Stimulated activated CD8-positive, alpha-beta memory T cell treated with anti-CD3 and anti-CD28 coated beads, Interleukin-15, amount 100 ng/mL, for 4 hours (primary cell): Measurements from ENCODE around the gene NPHP4.

Experiments used
- DNase-seq, 2 donors: peaks; one replicate each; pipeline ENCODE4 v3.0.0-alpha.2; 2020; ENCODE audit warnings: low read depth in 2 of 2

The NPHP4 gene

DNA sequence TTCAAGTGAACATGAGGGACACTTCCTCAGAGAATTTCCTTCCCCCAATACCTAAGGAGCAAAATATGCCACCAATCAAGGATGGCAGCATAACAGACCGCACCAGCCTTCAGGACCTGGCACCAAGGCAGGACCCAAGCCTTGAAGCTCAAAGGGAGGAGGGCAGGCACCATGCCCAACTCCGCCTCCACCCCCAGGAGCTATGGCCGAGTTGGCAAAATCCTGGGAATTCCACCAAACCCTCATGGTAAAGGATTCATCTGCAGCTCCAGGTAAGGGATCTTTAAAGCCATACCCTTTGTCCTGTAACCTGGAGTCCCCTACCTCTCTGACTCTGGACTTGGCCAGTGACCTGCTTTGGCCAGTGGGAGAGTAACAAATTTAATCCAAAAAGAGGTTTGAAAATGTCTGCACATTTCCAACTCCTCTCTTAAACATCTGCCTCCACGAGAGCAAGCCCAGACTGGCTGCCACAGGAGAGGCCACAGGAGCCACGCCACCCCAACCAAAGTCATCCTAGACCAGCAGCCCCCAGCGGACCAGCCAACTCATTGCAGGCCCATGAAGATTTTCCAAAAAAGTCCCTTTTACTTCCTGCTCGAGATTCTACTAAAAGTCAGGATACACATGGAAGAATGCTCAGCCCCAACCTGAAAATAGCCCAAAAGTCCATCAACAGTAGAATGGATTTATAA is 41.9 kb downstream of the NPHP4 start:
- no peak for DNase-seq

GRCh38 chr1:5949761-5950100 is 42.5 kb downstream of the NPHP4 start:
- DNase-seq: no peak

- DNase-seq: no peak
Observed at GRCh38 chr1:5949085-5949760, 43.0 kb downstream of the NPHP4 start.

GRCh38 chr1:5948681-5949005 is 43.6 kb downstream of the NPHP4 start:
- DNase-seq: no peak

DNA sequence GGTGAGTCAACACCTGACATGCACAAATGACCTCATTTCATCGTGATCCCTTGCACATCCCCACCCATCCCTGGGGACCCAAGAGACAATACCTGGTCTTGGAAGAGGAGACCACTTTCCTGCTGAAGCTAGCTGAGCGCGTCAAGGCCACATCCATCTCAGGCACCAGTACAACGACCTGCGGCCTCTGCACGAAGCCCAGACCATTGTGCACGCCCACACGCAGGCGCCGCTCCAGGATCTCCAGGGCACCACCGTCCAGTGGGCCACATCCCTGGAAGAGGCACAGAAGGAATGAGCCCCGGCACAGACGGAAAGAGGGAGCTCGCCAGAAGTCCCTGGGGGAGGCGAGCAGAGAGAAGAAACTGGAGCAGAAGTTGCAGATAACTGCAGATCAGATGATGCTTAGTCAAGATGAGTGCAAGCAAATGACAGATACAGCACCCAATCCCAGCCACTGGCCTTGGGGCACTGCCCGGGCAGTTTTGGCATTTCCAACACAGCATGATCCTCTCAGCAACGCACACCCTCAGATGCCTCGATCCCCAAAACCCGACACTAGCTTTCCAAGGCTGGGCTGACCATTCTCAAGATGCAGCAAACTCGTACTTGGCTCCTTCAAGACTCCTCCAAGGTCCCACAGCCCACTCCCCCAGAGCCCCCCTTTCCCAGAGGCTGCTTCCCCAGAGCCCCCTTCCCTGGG is 44.1 kb downstream of the NPHP4 start:
- DNase-seq: no peak

- no peak for DNase-seq
Observed at GRCh38 chr1:5947071-5947821, 45.0 kb downstream of the NPHP4 start.

- DNase-seq: no peak
Observed at GRCh38 chr1:5945445-5945844, 46.8 kb downstream of the NPHP4 start.

GRCh38 chr1:5944843-5945167 is 47.4 kb downstream of the NPHP4 start:
- no peak for DNase-seq

DNA sequence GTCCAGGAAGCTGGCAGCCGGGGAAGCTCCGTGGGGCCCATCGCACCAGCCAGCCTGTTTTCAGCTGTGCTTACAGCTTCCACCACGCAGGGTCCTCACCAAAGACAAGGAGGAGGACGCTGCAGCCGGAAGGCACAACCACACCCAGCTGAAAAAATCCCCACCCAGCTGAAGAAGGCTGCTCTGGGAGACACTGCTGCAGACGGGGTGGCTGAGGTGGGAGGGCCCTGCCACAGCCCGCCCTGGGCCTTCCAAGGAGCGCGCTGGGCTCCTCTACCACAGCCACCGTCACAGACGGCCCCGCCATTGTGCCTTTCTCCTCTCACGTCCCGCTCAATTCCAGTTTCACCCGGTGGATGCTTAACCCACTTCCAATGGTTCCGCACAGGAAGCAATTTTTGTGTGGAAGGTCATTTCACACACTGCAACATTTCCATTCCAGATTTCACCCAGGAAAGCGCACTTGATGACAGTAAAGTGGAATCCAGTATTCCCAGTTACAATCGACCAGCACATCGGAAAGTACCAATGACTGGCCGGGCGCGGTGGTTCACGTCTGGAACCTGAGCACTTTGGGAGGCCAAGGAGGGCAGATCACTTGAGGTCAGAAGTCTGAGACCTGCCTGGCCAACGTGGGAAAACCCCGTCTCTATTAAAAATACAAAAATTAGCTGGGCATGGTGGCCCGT is 47.9 kb downstream of the NPHP4 start:
- no peak for DNase-seq

DNA sequence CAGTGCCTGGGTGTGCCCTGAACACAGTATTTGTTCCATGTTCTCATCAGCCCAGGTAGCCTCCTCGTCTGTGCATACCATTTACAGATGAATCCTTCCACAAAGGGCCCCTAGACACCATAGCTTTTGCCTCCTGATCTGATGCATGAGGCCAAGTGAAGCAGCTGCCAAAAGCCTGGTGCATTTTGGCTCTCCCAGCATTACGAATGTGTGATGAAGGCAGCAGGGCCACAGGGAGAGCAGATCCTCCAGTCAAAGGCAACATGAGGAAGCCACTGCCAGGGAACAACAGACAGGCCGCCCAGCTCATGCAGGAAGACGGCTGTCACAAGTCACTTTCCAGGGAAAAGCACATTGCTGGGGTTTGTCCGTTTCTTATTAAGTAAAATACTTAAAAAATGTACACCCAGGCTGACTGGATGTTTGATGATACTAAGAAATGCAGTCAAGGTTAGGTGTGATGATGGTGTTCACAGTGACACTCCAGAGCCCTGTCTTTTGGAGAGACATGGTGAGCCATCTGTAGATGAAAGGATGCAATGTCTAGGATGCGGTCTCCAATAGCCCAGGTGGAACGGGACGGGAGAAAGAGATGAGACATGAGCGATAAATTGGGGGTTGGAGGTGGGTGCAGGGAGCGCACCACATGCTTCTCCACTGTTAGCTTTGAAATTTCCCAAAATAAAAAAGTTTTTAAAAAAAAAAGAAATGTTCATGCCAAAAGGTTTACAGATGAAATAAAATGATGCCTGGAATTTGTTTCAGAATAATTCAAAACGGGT is 48.7 kb downstream of the NPHP4 start:
- no peak for DNase-seq

- DNase-seq: no peak
Observed at GRCh38 chr1:5941671-5942070, 50.6 kb downstream of the NPHP4 start.

DNA sequence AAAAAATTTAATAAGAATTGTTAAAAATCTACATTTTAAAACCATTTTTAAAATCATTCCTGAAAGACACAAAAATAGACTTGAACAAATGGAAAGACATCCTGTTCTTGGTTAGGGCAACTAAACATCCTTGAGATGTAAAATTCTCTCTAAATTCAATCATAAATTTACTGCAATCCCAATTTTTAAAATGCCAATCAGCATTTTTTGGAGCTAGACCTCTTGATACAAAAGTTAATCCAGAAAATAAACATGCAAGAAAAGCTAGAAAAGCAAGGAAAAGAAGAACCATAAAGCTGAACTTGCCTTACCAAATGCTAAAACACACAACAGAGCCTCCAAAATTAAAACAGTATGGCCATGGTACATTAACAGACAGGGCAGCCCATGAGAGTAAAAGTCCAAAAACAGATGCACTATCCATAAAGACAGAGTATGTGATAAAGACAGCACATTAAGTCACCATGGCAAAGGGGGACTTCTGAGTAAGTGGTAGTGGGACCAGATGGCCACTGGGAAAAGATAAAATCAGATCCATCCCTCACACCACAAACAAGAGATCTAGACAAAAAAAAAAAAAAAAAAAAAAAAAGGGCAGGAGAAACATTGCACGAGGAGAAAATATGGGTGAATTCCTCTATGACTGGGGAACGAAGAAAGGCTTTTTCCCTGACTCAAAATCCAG is 51.4 kb downstream of the NPHP4 start:
- DNase-seq: no peak

- no peak for DNase-seq
Observed at GRCh38 chr1:5939271-5940170, 52.7 kb downstream of the NPHP4 start.

DNA sequence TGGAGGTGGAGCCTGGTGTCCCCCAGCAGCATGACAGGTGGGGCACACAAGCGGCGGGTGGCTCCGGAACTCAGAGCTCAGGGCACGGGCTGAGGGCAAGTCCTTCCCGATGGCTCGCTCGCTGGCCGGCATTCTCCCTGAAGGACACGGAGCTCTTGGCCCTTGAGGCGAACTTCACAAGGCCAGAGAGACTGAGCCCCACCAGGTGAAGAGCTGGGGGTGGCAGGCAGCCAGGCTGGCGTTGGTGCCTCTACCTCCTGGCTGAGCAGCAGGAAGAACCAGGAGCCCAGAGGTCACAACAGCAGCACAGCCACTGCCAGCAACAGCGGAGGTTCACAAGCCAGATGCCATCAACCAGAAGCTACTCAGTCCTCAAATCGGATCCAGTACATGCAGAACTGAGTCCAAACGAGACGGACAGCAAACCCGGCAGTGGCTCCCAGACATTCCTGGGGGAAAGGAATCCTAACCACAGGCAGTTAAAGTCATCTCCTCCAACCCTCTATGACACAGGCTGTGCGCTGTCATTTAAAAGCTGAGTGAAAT is 54.1 kb downstream of the NPHP4 start:
- no peak for DNase-seq

DNA sequence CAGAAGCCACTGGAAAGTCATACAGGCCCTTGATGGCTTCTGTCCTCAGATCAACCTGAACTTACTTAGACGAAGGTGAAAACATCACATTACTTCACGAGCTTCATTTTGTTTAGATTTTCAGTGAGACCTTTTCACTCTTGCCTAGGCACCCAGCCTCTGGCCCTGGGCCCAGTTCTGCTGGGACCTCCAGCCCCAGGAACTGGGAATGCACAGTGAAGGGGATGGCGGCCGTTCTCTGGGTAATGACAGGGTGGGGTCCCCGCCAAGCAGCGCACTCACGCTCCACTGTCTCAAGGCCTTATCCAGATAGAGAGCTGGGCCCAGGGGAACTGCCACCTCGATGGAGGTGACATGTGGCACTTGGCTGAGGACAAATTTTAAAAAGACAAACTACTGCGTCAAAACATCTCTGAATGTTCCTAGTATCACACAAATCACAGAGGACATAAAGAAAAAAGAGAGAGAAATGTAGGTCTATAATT is 54.8 kb downstream of the NPHP4 start:
- no peak for DNase-seq

GRCh38 chr1:5936621-5937372 is 55.4 kb downstream of the NPHP4 start:
- no peak for DNase-seq

DNA sequence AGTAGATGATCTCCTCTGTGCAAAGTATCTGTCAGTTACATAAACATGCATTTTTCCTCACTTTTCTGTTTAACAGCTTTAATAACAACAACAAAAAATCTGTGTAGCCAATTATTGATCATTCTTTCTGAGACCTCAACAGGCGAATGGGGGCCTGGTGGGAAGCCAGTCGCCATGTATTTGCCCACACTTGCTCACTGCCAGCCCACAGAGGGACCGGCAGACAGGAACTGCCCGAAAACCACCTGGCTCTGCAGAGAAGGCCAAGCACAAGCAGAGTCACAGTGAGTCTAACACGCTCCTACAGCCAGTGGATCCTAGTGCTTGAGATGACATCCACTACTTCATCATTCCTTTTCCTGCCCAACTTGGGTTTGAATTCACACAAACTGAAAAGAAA is 56.1 kb downstream of the NPHP4 start:
- no peak for DNase-seq

- no peak for DNase-seq
Observed at GRCh38 chr1:5935026-5935425, 57.2 kb downstream of the NPHP4 start.
